A549 treated with AZD9567 at 1 μM for 4 hours (cell line): ENCODE measurements around the gene KLF8. TPM values are rescaled to one million over a fixed set of nuclear protein-coding genes. Genes with fewer than 3 reads are reported as not detected.

Experiments used
- total RNA-seq: library from RNA; stranded (reverse); fragments of 200-300 nt; extraction: Qiagen RNA extraction; gene quantifications from 5 replicates; pipeline ENCODE4 v1.2.3, GENCODE V29; 2022; ENCODE audit not compliant: insufficient read depth

Gene KLF8
- total RNA-seq = 0.05 to 0.08 TPM (median 0.06 TPM) in 3 of 5 replicates, not detected in the others

GRCh38 chrX:56232221-56233082 lies at the start of gene KLF8:
TSS of gene KLF8 (plus strand) at chrX:56232356. CDS start at chrX:56233335, 979 bp downstream.

